ENCODE measurements around the gene BUB1B.
"Not testable (repeated sequence)": the region's sequence is repeated elsewhere in the genome, so short reads cannot be mapped to it uniquely, and the experiment has no call there.

Gene BUB1B

GRCh38 chr15:40160689-40161688, at the start of gene BUB1B:
Gene BUB1B, plus strand, starts transcription at chr15:40161069. Its CDS starts 152 bp downstream, at chr15:40161221.
- no peak for TF ChIP-seq CTCF (IDR thresholded peaks at IDR 0.05; ENCODE audit: low read depth, low read length, missing control alignments)
- peak; percentile 91 for DNase-seq (ENCODE audit: low read depth)
- H3K4me3 ChIP-seq (ENCODE audit: low read depth, low read length), result peak within 1 kb of the TSS; percentile 77

- no peak for DNase-seq (ENCODE audit: low read depth)
- no peak overlapping the region for H3K4me3 ChIP-seq (ENCODE audit: low read depth, low read length)
- no peak for TF ChIP-seq CTCF (IDR thresholded peaks at IDR 0.05; ENCODE audit: low read depth, low read length, missing control alignments)
These were observed 49.0 kb upstream of the BUB1B start for GRCh38 chr15:40111888-40112287.

GRCh38 chr15:40112789-40113188, 48.1 kb upstream of the BUB1B start:
- no peak for TF ChIP-seq CTCF (IDR thresholded peaks at IDR 0.05; ENCODE audit: low read depth, low read length, missing control alignments)
- no peak overlapping the region for H3K4me3 ChIP-seq (ENCODE audit: low read depth, low read length)

GRCh38 chr15:40114218-40114617, 46.7 kb upstream of the BUB1B start:
- H3K4me3 ChIP-seq (ENCODE audit: low read depth, low read length), result no peak overlapping the region
- DNase-seq (ENCODE audit: low read depth), result no peak
- no peak for TF ChIP-seq CTCF (IDR thresholded peaks at IDR 0.05; ENCODE audit: low read depth, low read length, missing control alignments)

More at GRCh38 chr15:40112789-40113188, 48.1 kb upstream of the BUB1B start:
- DNase-seq (ENCODE audit: low read depth), result no peak

GRCh38 chr15:40115106-40115505, 45.8 kb upstream of the BUB1B start:
- H3K4me3 ChIP-seq (ENCODE audit: low read depth, low read length); DNase-seq (ENCODE audit: low read depth): not testable (repeated sequence)

GRCh38 chr15:40115670-40116093, 45.2 kb upstream of the BUB1B start:
- no peak for TF ChIP-seq CTCF (IDR thresholded peaks at IDR 0.05; ENCODE audit: low read depth, low read length, missing control alignments)
- H3K4me3 ChIP-seq (ENCODE audit: low read depth, low read length), result no peak overlapping the region
- DNase-seq (ENCODE audit: low read depth), result peak; percentile 78

- no peak for DNase-seq (ENCODE audit: low read depth)
- no peak for TF ChIP-seq CTCF (IDR thresholded peaks at IDR 0.05; ENCODE audit: low read depth, low read length, missing control alignments)
- H3K4me3 ChIP-seq (ENCODE audit: low read depth, low read length), result no peak overlapping the region
These were observed 42.4 kb upstream of the BUB1B start for GRCh38 chr15:40118473-40118872.

Data from GM12864 (cell line).